Duodenal mucosa (tissue), 2 donors: ENCODE measurements around the gene VAMP8.

ENCODE experiments used
- H3K27ac ChIP-seq: one replicate; pipeline ENCODE4 v1.7.0; 2013; ENCODE audit warnings: low read depth, low read length
- H3K27me3 ChIP-seq, 2 donors: one replicate each; pipeline ENCODE4 v1.7.0; 2013; ENCODE audit warnings: low read length in 2 of 2, control low read depth in 1 of 2; ENCODE audit not compliant: insufficient read depth in 2 of 2, control insufficient read depth in 1 of 2
- H3K36me3 ChIP-seq, 2 donors: one replicate each; pipeline ENCODE4 v1.7.0; 2013; ENCODE audit warnings: low read length in 2 of 2, control low read depth in 1 of 2; ENCODE audit not compliant: insufficient read depth in 2 of 2, control insufficient read depth in 1 of 2
- H3K4me1 ChIP-seq, 2 donors: one replicate each; pipeline ENCODE4 v1.7.0; 2013; ENCODE audit warnings: low read length in 2 of 2, control low read depth in 1 of 2; ENCODE audit not compliant: insufficient read depth in 2 of 2, control insufficient read depth in 1 of 2
- H3K4me3 ChIP-seq, 2 donors: one replicate each; pipeline ENCODE4 v1.7.0; 2013; ENCODE audit warnings: low read length in 2 of 2, low read depth in 1 of 2
- H3K9ac ChIP-seq, 2 donors: one replicate each; pipeline ENCODE4 v1.7.0; 2013; ENCODE audit warnings: low read length in 2 of 2, low read depth in 1 of 2
- H3K9me3 ChIP-seq, 2 donors: one replicate each; pipeline ENCODE4 v1.7.0; 2013; ENCODE audit warnings: low read length in 2 of 2, control low read depth in 1 of 2; ENCODE audit not compliant: control insufficient read depth in 1 of 2

VAMP8 gene

GRCh38 chr2:85547089-85547858 is 30.1 kb upstream of the VAMP8 start:
- peaks cover 41 to 72% of the 10 kb centered on the region in 2 donors for H3K36me3 ChIP-seq
- H3K27ac ChIP-seq = no peak overlapping the region
- no peaks in the 10 kb centered on the region for H3K9me3 ChIP-seq
- H3K9ac ChIP-seq = no peak overlapping the region
- peaks cover 6 to 10% of the 10 kb centered on the region in 2 donors for H3K4me1 ChIP-seq
- no peaks in the 10 kb centered on the region for H3K27me3 ChIP-seq
- H3K4me3 ChIP-seq = no peak overlapping the region

DNA sequence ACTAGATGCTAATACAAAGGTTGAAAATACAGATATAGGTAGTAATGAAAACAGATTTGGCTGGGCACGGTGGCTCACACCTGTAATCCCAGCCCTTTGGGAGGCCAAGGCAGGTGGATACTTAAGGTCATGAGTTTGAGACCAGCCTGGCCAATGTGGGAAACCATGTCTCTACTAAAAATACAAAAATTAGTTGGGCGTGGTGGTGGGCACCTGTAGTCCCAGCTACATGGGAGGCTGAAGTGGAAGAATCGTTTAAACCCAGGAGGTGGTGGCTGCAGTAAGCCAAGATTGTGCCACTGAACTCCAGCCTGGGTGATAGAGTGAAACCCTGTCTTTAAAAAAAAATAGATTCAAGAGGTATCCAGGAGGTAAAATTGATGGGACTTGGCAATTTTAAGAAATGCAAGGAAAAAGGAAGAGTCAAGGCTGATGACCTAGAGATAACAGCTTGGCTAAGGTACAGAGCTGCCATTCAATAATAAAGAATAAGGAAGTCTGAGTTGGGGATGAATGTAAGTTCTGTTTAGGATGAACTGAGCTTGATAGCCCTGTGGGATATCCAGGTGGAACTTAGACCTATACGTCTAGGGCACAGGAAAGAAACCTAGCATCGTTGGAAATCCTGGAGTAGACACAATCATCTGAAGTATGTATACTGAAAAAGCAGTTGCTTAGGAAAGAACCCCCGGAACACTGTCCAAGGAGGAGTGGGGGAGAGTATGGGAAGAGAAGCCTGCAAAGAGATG is 29.4 kb upstream of the VAMP8 start:
- Histone ChIP-seq H3K4me3 (no peak overlapping the region), H3K4me1 (peaks cover under 1 to 4% of the 10 kb centered on the region in 2 donors), H3K36me3 (peaks cover 41 to 72% of the 10 kb centered on the region in 2 donors), H3K9me3 (no peaks in the 10 kb centered on the region), H3K9ac (no peak overlapping the region), H3K27me3 (no peaks in the 10 kb centered on the region), H3K27ac (no peak overlapping the region)

DNA sequence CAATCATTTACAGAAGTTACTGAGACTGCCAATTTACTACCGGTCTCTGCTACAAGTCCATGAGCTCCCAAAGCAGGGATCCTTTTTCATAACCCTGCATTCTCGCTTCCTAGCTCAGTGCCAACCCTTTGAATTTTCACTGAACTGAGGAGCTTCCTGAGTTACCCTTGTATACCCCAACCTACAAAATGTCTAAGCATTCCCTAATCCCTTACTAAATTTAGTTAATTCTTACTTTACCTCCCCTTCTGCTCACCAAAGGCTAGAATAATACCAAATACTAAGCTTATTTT is 28.8 kb upstream of the VAMP8 start:
- Histone ChIP-seq H3K27me3 (no peaks in the 10 kb centered on the region), H3K4me3 (no peak overlapping the region), H3K36me3 (peaks cover 41 to 70% of the 10 kb centered on the region in 2 donors), H3K9ac (no peak overlapping the region), H3K9me3 (no peaks in the 10 kb centered on the region), H3K4me1 (peaks cover 0 to 4% of the 10 kb centered on the region in 2 donors), H3K27ac (no peak overlapping the region)

- Histone ChIP-seq H3K27ac (no peak overlapping the region), H3K9me3 (no peaks in the 10 kb centered on the region), H3K27me3 (no peaks in the 10 kb centered on the region), H3K4me1 (peaks cover 0 to 4% of the 10 kb centered on the region in 2 donors), H3K36me3 (peaks cover 44 to 68% of the 10 kb centered on the region in 2 donors), H3K4me3 (no peak overlapping the region), H3K9ac (no peak overlapping the region)
These were observed 28.3 kb upstream of the VAMP8 start for GRCh38 chr2:85549095-85549494.

GRCh38 chr2:85549826-85550225 is 27.6 kb upstream of the VAMP8 start:
- H3K36me3 ChIP-seq = peaks cover 50 to 66% of the 10 kb centered on the region in 2 donors
- H3K27ac ChIP-seq = peak overlapping the region; percentile 27

GRCh38 chr2:85550486-85550885 is 26.9 kb upstream of the VAMP8 start:
- no peak overlapping the region for H3K4me3 ChIP-seq
- H3K9me3 ChIP-seq = no peaks in the 10 kb centered on the region
- H3K4me1 ChIP-seq = peaks cover 0 to 4% of the 10 kb centered on the region in 2 donors
- H3K36me3 ChIP-seq = peaks cover 50 to 66% of the 10 kb centered on the region in 2 donors
- no peaks in the 10 kb centered on the region for H3K27me3 ChIP-seq
- H3K27ac ChIP-seq = peak overlapping the region; percentile 27
- no peak overlapping the region for H3K9ac ChIP-seq

More at GRCh38 chr2:85549826-85550225, 27.6 kb upstream of the VAMP8 start:
- Histone ChIP-seq H3K9me3 (no peaks in the 10 kb centered on the region), H3K27me3 (no peaks in the 10 kb centered on the region), H3K9ac (no peak overlapping the region), H3K4me1 (peaks cover 0 to 4% of the 10 kb centered on the region in 2 donors), H3K4me3 (no peak overlapping the region)

- Histone ChIP-seq H3K36me3 (peaks cover 40 to 63% of the 10 kb centered on the region in 2 donors), H3K27ac (no peak overlapping the region), H3K9me3 (no peaks in the 10 kb centered on the region), H3K4me1 (peaks cover 0 to 4% of the 10 kb centered on the region in 2 donors), H3K9ac (no peak overlapping the region), H3K4me3 (no peak overlapping the region), H3K27me3 (no peaks in the 10 kb centered on the region)
These were observed 25.4 kb upstream of the VAMP8 start for GRCh38 chr2:85551698-85552678.

GRCh38 chr2:85553184-85553583 is 24.2 kb upstream of the VAMP8 start:
- no peaks in the 10 kb centered on the region for H3K9me3 ChIP-seq
- no peak overlapping the region for H3K9ac ChIP-seq
- H3K4me3 ChIP-seq = no peak overlapping the region
- H3K27ac ChIP-seq = no peak overlapping the region
- H3K27me3 ChIP-seq = no peaks in the 10 kb centered on the region
- H3K36me3 ChIP-seq = peaks cover 42 to 69% of the 10 kb centered on the region in 2 donors
- peaks cover 0 to 4% of the 10 kb centered on the region in 2 donors for H3K4me1 ChIP-seq

- Histone ChIP-seq H3K9me3 (no peaks in the 10 kb centered on the region), H3K9ac (no peak overlapping the region), H3K27me3 (no peaks in the 10 kb centered on the region), H3K4me3 (no peak overlapping the region), H3K27ac (no peak overlapping the region), H3K36me3 (peaks cover 42 to 68% of the 10 kb centered on the region in 2 donors), H3K4me1 (peaks cover 3 to 10% of the 10 kb centered on the region in 2 donors)
These were observed 22.3 kb upstream of the VAMP8 start for GRCh38 chr2:85554980-85555612.
